Measurements from ENCODE around the gene CCNG1. TPM values are rescaled to one million over a fixed set of nuclear protein-coding genes. Genes with fewer than 3 reads are reported as not detected.

The CCNG1 gene
- total and polyA plus RNA-seq, 7 donors, result 78.0 to 181 (median 143) TPM

- TF ChIP-seq EP300 (IDR thresholded peaks at IDR 0.05), result no peak
- Histone ChIP-seq H3K36me3 (no peaks in the 10 kb centered on the region), H3K4me3 (no peak overlapping the region), H3K4me1 (no peaks in the 10 kb centered on the region), H3K27me3 (no peaks in the 10 kb centered on the region), H3K27ac (no peak overlapping the region), H3K9me3 (no peaks in the 10 kb centered on the region)
- intact Hi-C loops (cut with DNase I), result no loop called here
- DNase-seq, result no peak
- WGBS, 2 donors, result 89 to 91% methylated on average over 2 of the region's 2 CpGs
Observed at GRCh38 chr5:163475411-163475810, 38.0 kb downstream of the CCNG1 start.

- H3K9me3 ChIP-seq, result no peaks in the 10 kb centered on the region
- 89 to 94% methylated on average over 2 of the region's 2 CpGs for WGBS, 2 donors
Observed at GRCh38 chr5:163478126-163478981, 41.0 kb downstream of the CCNG1 start.

DNA sequence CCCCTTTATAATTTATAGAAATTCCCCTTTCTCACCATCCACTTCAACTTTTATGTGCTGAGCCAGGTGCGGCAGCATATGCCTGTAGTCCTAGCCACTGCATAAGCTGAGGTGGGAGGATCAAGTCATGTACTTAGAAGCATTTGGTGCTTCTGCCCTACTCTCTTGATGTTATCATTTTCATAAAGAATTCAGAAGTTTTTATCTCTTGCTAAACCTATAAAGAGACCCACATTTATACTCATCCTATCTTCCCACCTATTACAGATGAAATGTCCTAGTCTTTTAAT lies 41.5 kb downstream of the CCNG1 start:
- Histone ChIP-seq H3K9me3 (no peaks in the 10 kb centered on the region), H3K4me1 (no peaks in the 10 kb centered on the region), H3K4me3 (no peak overlapping the region), H3K27ac (no peak overlapping the region), H3K36me3 (no peaks in the 10 kb centered on the region), H3K27me3 (no peaks in the 10 kb centered on the region)
- DNase-seq, result no peak
- intact Hi-C loops (cut with DNase I), result no loop called here
- TF ChIP-seq, protein P1, sequence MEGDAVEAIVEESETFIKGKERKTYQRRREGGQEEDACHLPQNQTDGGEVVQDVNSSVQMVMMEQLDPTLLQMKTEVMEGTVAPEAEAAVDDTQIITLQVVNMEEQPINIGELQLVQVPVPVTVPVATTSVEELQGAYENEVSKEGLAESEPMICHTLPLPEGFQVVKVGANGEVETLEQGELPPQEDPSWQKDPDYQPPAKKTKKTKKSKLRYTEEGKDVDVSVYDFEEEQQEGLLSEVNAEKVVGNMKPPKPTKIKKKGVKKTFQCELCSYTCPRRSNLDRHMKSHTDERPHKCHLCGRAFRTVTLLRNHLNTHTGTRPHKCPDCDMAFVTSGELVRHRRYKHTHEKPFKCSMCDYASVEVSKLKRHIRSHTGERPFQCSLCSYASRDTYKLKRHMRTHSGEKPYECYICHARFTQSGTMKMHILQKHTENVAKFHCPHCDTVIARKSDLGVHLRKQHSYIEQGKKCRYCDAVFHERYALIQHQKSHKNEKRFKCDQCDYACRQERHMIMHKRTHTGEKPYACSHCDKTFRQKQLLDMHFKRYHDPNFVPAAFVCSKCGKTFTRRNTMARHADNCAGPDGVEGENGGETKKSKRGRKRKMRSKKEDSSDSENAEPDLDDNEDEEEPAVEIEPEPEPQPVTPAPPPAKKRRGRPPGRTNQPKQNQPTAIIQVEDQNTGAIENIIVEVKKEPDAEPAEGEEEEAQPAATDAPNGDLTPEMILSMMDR (IDR thresholded peaks at IDR 0.05), result no peak
- TF ChIP-seq POLR2AphosphoS5 (IDR thresholded peaks at IDR 0.05) (no peak), POLR2A (IDR thresholded peaks at IDR 0.05) (no peak), EP300 (IDR thresholded peaks at IDR 0.05) (no peak)
- WGBS, 2 donors, result 89 to 91% methylated on average over 1 of the region's 1 CpG

More at GRCh38 chr5:163478126-163478981, 41.0 kb downstream of the CCNG1 start:
- TF ChIP-seq, protein P1 (IDR thresholded peaks at IDR 0.05), result no peak
- no peak overlapping the region for H3K4me3 ChIP-seq
- no peaks in the 10 kb centered on the region for H3K36me3 ChIP-seq
- no peak overlapping the region for H3K27ac ChIP-seq
- H3K27me3 ChIP-seq, result no peaks in the 10 kb centered on the region
- no peak for DNase-seq
- intact Hi-C loops (cut with DNase I), result no loop called here
- no peaks in the 10 kb centered on the region for H3K4me1 ChIP-seq

GRCh38 chr5:163489055-163489744 lies 51.8 kb downstream of the CCNG1 start:
- H3K4me3 ChIP-seq, result no peak overlapping the region
- intact Hi-C loops (cut with DNase I), result no loop called here
- H3K9me3 ChIP-seq, result no peaks in the 10 kb centered on the region
- 93 to 94% methylated on average over 6 of the region's 6 CpGs for WGBS, 2 donors
- no peaks in the 10 kb centered on the region for H3K27me3 ChIP-seq
- no peaks in the 10 kb centered on the region for H3K36me3 ChIP-seq
- no peak overlapping the region for H3K27ac ChIP-seq
- no peak for DNase-seq
- TF ChIP-seq EP300 (IDR thresholded peaks at IDR 0.05), result no peak
- no peak for TF ChIP-seq POLR2AphosphoS5 (IDR thresholded peaks at IDR 0.05)
- TF ChIP-seq, protein P1 (IDR thresholded peaks at IDR 0.05), result no peak
- TF ChIP-seq POLR2A (IDR thresholded peaks at IDR 0.05), result no peak
- H3K4me1 ChIP-seq, result no peaks in the 10 kb centered on the region

- DNase-seq, result no peak
- Histone ChIP-seq H3K4me1 (no peaks in the 10 kb centered on the region), H3K9me3 (no peaks in the 10 kb centered on the region), H3K27me3 (no peaks in the 10 kb centered on the region), H3K36me3 (no peaks in the 10 kb centered on the region), H3K4me3 (no peak overlapping the region), H3K27ac (no peak overlapping the region)
- intact Hi-C loops (cut with DNase I), result no loop called here
- 92 to 96% methylated on average over 3 of the region's 3 CpGs for WGBS, 2 donors
- TF ChIP-seq EP300 (IDR thresholded peaks at IDR 0.05) (no peak), POLR2A (IDR thresholded peaks at IDR 0.05) (no peak), POLR2AphosphoS5 (IDR thresholded peaks at IDR 0.05) (no peak)
- TF ChIP-seq, protein P1 (IDR thresholded peaks at IDR 0.05), result no peak
Observed at GRCh38 chr5:163489745-163490075, 52.3 kb downstream of the CCNG1 start.

Small RNA genes lying within 50 kb of the gene (small RNA-seq; reads per million reads assigned to genes)
- gene AC008723.1, result 0 reads per million in 3 donors

Other genes starting within 250 kb of the CCNG1 start
- 10 to 100 TPM in 2 of 4 donors, 1 to 10 TPM in 2; 3.3 to 13.2 (median 8.1) TPM for gene NUDCD2, start 22.5 kb downstream of the CCNG1 start, total RNA-seq
- 10 to 100 TPM in 1 of 3 donors, 1 to 10 TPM in 2; 8.2 to 11.8 (median 8.4) TPM for gene NUDCD2, start 22.5 kb downstream of the CCNG1 start, polyA plus RNA-seq
- gene HMMR, start 23.0 kb downstream of the CCNG1 start, total RNA-seq, result 1 to 10 TPM in 2 of 4 donors, not detected in 2; 1.1 to 3.0 TPM
- 10 to 100 TPM in 1 of 3 donors, 1 to 10 TPM in 2; 1.2 to 18.1 (median 4.4) TPM for gene HMMR, start 23.0 kb downstream of the CCNG1 start, polyA plus RNA-seq
- 10 to 100 TPM; 41.5 to 90.3 (median 67.4) TPM for gene MAT2B, start 68.0 kb downstream of the CCNG1 start, total RNA-seq
- 100 to 1,000 TPM in 1 of 3 donors, 10 to 100 TPM in 2; 66.0 to 100 (median 80.5) TPM for gene MAT2B, start 68.0 kb downstream of the CCNG1 start, polyA plus RNA-seq

Measured in sigmoid colon (tissue), 7 donors.